ENCODE measurements around the gene ATF7.

GRCh38 chr12:53483979-53484377 is 142.2 kb downstream of the ATF7 start:
- TF ChIP-seq CTCF (IDR thresholded peaks at IDR 0.05) (no peak), EZH2 (IDR thresholded peaks at IDR 0.05) (no peak), EZH2phosphoT487 (IDR thresholded peaks at IDR 0.05) (no peak)

Data from neural progenitor cell (in vitro differentiated cells).